OCI-LY3 (cell line): Measurements from ENCODE around the gene KIF3B.
A peak's percentile ranks its signal among the peaks of the same experiment; 100 is the strongest.

Experiments
- H2AFZ ChIP-seq: fragments of 200-600, 300-600 bp; shearing (Covaris generic); 2 replicates; pipeline ENCODE4 v1.6.0; 2014; ENCODE audit warnings: antibody characterized with exemption, low read depth, low read length
- H3K27ac ChIP-seq: fragments of 200-600, 300-600 bp; sonication (generic); 2 replicates; pipeline ENCODE4 v1.5.1; 2014; ENCODE audit warnings: mild to moderate bottlenecking, low read length, moderate library complexity, mixed read lengths
- H3K27me3 ChIP-seq: fragments of 200-600, 300-600 bp; sonication (generic); 2 replicates; pipeline ENCODE4 v1.6.1; 2014; ENCODE audit warnings: low read depth, low read length, mixed read lengths
- H3K36me3 ChIP-seq: fragments of 200-600, 300-600 bp; sonication (generic); replicated peaks from 2 replicates; pipeline ENCODE3; 2014; ENCODE audit warnings: low read depth, low read length, mixed read lengths
- H3K4me1 ChIP-seq: fragments of 300-600, 200-600 bp; sonication (generic); 2 replicates; pipeline ENCODE4 v1.6.1; 2014; ENCODE audit warnings: low read length, mixed read lengths
- H3K4me2 ChIP-seq: fragments of 200-600, 300-600 bp; sonication (generic); 2 replicates; pipeline ENCODE4 v1.6.1; 2014; ENCODE audit warnings: low read length, mixed read lengths
- H3K4me3 ChIP-seq: fragments of 300-600, 200-600 bp; sonication (generic); 2 replicates; pipeline ENCODE4 v1.5.1; 2014; ENCODE audit warnings: antibody characterized with exemption, mild to moderate bottlenecking, low read length, moderate library complexity
- H3K79me2 ChIP-seq: fragments of 300-600, 200-600 bp; shearing (Covaris generic); 2 replicates; pipeline ENCODE4 v1.6.1; 2014; ENCODE audit warnings: mild to moderate bottlenecking, low read length, mixed read lengths
- H3K9ac ChIP-seq: fragments of 300-600, 200-600 bp; shearing (Covaris generic); 2 replicates; pipeline ENCODE4 v1.6.0; 2014; ENCODE audit warnings: mild to moderate bottlenecking, low read length, moderate library complexity
- H3K9me3 ChIP-seq: fragments of 200-600, 300-600 bp; shearing (Covaris generic); 2 replicates; pipeline ENCODE4 v1.6.1; 2014; ENCODE audit warnings: low read length, mixed read lengths; ENCODE audit not compliant: insufficient read depth
- H4K20me1 ChIP-seq: fragments of 200-600, 300-600 bp; sonication (generic); 2 replicates; pipeline ENCODE4 v1.6.1; 2016; ENCODE audit warnings: low read length, mixed read lengths; ENCODE audit not compliant: insufficient read depth
- CTCF ChIP-seq: fragments of 200-600, 300-600 bp; sonication (generic); IDR thresholded peaks from 2 replicates; pipeline ENCODE4 v1.5.1; 2014; ENCODE audit warnings: antibody characterized with exemption, low read length, low read depth
- EZH2phosphoT487 ChIP-seq: fragments of 200-600 bp; shearing (Covaris generic); IDR thresholded peaks from 2 replicates; pipeline ENCODE4 v1.6.1; 2018; ENCODE audit warnings: antibody characterized with exemption, mixed run types, low read depth

KIF3B gene

DNA sequence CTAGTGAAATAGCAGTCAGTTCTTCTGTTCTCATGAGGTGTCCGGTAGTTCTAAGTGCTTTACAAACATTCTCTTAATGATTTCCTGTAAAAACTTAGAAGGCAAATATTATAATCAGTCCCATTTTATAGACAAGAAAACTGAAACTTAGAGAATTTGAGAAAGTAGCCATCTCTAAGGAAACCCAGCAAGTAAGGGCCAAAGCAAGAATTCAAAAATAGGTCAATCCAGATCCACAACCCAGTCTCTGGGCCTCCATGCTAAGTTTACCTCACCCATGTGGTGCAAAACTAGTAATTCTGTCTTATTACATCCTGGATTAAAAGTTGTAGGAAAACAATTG is 53.1 kb downstream of the KIF3B start:
- no peak overlapping the region for H3K4me2 ChIP-seq
- peaks cover 47% of the 10 kb centered on the region for H3K36me3 ChIP-seq
- H2AFZ ChIP-seq = no peak overlapping the region
- no peak overlapping the region for H3K27ac ChIP-seq
- H3K27me3 ChIP-seq = no peaks in the 10 kb centered on the region
- no peak for TF ChIP-seq EZH2phosphoT487
- no peak for TF ChIP-seq CTCF
- no peak overlapping the region for H3K9ac ChIP-seq
- H3K9me3 ChIP-seq = no peaks in the 10 kb centered on the region
- peaks cover 32% of the 10 kb centered on the region for H3K4me1 ChIP-seq
- H3K4me3 ChIP-seq = no peak overlapping the region
- no peaks in the 10 kb centered on the region for H3K79me2 ChIP-seq
- no peaks in the 10 kb centered on the region for H4K20me1 ChIP-seq

GRCh38 chr20:32332614-32333013 is 55.2 kb downstream of the KIF3B start:
- peaks cover 42% of the 10 kb centered on the region for H3K4me1 ChIP-seq

DNA sequence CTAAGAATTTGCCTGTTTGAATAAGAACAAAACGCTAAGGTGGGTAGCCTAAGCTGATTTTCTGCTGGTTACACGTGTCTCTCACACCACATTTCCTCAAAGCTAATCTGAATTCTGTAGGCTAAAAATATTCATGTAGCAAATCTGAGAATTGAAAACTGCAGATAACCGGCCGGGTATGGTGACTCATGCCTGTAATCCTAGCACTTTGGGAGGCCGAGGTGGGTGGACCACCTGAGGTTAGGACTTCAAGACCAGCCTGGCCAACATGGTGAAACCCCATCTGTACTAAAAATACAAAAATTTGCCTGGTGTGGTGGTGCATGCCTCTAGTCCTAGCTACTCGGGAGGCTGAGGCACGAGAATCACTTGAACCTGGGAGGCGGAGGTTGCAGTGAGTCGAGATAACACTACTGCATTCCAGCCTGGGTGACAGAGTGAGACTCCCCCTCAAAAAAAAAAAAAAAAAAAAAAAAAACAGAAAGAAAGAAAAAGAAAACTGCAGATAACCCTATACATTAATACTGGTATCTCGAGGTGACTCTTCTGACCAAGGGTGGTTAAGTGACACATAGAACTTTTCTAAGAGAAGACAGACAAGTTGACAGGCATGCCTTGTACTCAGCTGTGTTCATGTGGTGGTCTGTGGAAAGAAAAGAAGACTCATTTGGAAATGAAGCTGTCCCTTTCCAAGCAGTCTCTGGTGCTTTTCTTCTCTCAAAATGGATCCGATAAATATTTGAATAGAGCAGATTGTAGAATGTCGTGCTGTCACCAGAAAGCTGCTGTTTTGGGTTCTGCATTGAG is 55.9 kb downstream of the KIF3B start:
- H3K9ac ChIP-seq = peak overlapping the region; percentile 9; the same call in 1 of the 2 replicates
- H3K36me3 ChIP-seq = peaks cover 41% of the 10 kb centered on the region
- H3K27me3 ChIP-seq = no peaks in the 10 kb centered on the region
- H4K20me1 ChIP-seq = no peaks in the 10 kb centered on the region
- TF ChIP-seq EZH2phosphoT487 (no peak), CTCF (no peak)
- no peak overlapping the region for H2AFZ ChIP-seq
- no peaks in the 10 kb centered on the region for H3K9me3 ChIP-seq
- H3K79me2 ChIP-seq = no peaks in the 10 kb centered on the region
- H3K4me3 ChIP-seq = peak overlapping the region; percentile 21
- peak overlapping the region; percentile 74 for H3K27ac ChIP-seq
- peaks cover 48% of the 10 kb centered on the region for H3K4me1 ChIP-seq
- H3K4me2 ChIP-seq = peak overlapping the region; percentile 56

More at GRCh38 chr20:32332614-32333013, 55.2 kb downstream of the KIF3B start:
- peaks cover 41% of the 10 kb centered on the region for H3K36me3 ChIP-seq
- H3K27ac ChIP-seq = peak overlapping the region; percentile 74
- H3K9me3 ChIP-seq = no peaks in the 10 kb centered on the region
- H3K4me3 ChIP-seq = peak overlapping the region; percentile 21
- peak overlapping the region; percentile 56 for H3K4me2 ChIP-seq
- TF ChIP-seq CTCF = no peak
- TF ChIP-seq EZH2phosphoT487 = no peak
- no peak overlapping the region for H2AFZ ChIP-seq
- no peaks in the 10 kb centered on the region for H4K20me1 ChIP-seq
- H3K27me3 ChIP-seq = no peaks in the 10 kb centered on the region
- no peaks in the 10 kb centered on the region for H3K79me2 ChIP-seq
- peak overlapping the region; percentile 9; the same call in 1 of the 2 replicates for H3K9ac ChIP-seq

DNA sequence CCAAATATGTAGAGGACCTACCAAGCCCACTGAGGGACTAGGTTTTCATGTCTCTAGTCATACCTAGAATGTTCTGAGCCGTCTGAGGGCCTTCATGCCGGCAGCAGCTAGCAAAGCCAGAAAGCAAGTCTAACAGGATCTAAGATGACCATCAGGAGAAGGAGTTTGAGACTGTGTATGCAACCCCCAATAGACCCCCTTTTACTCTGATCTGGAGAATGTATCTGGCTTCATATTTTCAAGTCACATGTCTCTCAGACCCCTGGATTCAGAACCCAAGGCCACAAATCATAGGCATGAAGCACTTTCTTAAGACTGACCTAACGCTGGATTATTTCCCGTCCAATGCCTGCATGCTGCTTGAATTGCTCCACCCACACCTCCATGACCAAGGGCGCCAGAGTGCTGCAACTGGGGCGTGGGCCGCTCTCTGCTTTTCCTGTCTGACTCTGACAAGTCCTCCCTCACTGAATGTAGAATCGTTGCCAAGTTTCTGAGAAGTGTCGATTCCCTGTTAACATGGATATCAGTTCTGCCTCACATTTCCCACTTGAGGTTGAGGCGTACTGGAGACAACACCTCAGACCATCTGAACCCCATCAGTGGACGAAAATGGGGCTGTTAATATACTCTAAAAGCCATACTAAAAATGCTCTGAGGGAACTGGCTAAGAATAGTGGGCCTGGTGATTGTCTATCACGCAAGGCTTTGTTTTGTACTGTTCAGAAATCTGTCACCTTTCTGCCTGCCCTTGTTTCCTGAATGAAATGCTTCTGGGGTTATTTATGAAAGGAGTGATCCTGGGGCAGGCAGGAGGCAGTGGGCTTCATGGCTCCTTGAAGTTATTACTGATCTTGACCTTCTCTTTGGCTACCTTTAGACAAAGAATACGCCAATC is 56.8 kb downstream of the KIF3B start:
- H3K27ac ChIP-seq = peak overlapping the region; percentile 74
- H3K4me2 ChIP-seq = peak overlapping the region; percentile 56
- peaks cover 48% of the 10 kb centered on the region for H3K4me1 ChIP-seq
- TF ChIP-seq EZH2phosphoT487 = no peak
- TF ChIP-seq CTCF = no peak
- H3K79me2 ChIP-seq = no peaks in the 10 kb centered on the region
- no peaks in the 10 kb centered on the region for H3K27me3 ChIP-seq
- no peak overlapping the region for H2AFZ ChIP-seq
- H3K4me3 ChIP-seq = peak overlapping the region; percentile 21
- peaks cover 41% of the 10 kb centered on the region for H3K36me3 ChIP-seq
- H3K9ac ChIP-seq = no peak overlapping the region
- no peaks in the 10 kb centered on the region for H3K9me3 ChIP-seq
- H4K20me1 ChIP-seq = no peaks in the 10 kb centered on the region
